GM19438 (cell line): ENCODE data around the gene TOX2.

Source experiments
- ATAC-seq: cut with Tn5 transposase; IDR thresholded peaks from one replicate; pipeline ENCODE4 v1.9.1; 2021; ENCODE audit warnings: low read depth; ENCODE audit not compliant: unreplicated experiment

TOX2 gene

GRCh38 chr20:44117296-44118184 lies 202.9 kb downstream of the TOX2 start:
- ATAC-seq = no peak

- no peak for ATAC-seq
Observed at GRCh38 chr20:44118185-44119033, 203.8 kb downstream of the TOX2 start.
